ENCODE measurements around the gene RGS7BP.

The RGS7BP gene

DNA sequence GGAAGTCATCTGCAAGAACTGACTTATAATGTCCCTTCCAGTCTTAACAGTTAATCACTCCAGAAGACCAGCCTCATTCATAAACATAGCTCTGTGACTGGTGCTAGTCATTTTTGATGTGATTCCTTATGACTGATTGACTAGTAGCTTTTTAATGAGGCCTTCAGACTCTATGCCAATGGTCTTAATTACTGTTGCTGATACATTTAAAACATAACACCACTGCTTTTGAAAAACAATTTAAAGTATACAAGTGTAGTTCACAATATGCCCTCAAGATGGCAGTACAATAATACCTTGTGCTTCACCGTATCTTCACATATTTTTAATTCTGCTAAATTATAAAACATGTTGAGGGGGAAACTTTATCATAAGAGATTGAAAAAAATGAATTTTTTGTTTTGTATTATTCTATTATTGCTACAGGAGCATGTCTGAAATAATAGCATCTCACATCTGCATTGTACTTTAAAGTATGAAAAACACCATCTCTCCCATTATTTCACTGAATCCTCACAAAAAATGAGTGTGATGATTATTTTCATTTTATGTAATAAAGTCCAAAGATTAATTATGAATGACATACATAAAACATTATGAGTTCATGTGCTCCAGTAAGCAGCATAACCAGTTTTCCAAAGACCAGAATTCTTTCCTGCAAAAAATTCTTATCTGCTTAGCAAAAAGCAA, 129.3 kb downstream of the RGS7BP start:
- TF ChIP-seq GATA3 (IDR thresholded peaks at IDR 0.05; ENCODE audit: low read depth, low read length) (no peak), GATA2 (IDR thresholded peaks at IDR 0.05; ENCODE audit: low read depth, low read length) (no peak)

DNA sequence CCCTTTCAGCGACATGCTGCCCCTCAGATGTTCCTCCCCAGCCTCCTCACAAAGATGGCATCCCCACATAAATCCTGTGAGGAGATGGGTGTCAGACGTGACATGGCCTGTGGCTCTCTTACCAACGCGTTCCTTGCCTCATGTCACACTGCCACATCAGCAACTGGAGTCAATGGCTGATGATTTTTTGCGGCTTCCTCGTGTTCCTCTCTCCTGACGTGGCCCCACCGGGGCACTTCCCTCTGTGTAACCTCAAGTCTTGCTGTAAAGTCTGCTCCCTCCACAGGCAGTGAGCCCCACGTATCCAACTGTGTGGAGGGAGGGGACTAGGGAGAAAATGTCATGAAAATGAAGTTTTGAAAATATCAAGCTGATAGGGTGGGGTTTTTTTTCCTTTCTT, 131.3 kb downstream of the RGS7BP start:
- no peak for TF ChIP-seq GATA3 (IDR thresholded peaks at IDR 0.05; ENCODE audit: low read depth, low read length)
- TF ChIP-seq GATA2 (IDR thresholded peaks at IDR 0.05; ENCODE audit: low read depth, low read length), result no peak

DNA sequence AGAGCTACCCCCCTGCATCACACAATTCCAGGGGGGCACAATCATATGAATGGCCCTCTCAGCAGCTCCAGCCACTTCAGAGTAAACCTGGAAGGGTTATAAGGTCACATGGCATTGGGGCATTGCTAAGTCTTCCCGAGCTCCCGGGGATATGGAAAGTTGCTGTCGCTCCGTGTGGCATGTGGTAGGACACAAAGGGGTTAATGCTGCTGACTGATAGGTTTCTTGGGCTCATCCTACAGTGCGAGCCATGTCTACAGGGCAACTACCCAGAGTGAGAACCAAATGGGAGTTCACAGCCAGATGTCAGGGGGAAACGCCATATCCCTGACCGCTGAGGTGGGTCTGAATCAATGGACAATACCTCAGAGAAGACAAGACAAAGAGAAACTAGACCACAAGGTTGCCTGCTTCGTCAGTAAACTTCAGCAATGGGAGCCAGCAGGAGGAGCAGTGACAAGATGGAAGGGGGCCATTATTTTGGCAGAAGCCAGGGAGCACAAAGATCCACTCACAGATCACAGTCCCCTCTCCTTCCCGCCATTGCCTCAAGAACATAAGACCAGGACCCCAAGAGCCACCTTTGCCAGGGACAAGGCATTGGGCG, 132.1 kb downstream of the RGS7BP start:
- TF ChIP-seq GATA2 (IDR thresholded peaks at IDR 0.05; ENCODE audit: low read depth, low read length) (no peak), GATA3 (IDR thresholded peaks at IDR 0.05; ENCODE audit: low read depth, low read length) (no peak)

DNA sequence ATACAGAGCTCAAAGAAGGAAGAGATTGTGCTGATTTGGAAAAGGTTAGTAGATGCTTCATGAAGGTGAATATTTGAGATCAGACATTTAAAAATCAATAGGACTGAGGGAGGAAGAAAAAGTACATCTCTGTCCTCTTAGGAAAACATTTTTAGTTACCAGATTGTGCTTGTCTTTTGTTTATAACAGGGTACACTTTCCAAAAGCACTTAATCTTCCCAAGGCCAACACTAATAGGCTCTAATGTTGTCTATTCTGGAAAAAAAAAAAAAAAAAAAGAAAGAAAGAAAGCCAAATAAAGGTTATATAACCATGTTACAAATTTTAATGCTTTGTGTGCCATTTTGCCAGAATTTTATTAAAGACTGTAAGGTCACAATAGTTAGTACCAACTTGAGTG, 139.0 kb downstream of the RGS7BP start:
- TF ChIP-seq GATA2 (IDR thresholded peaks at IDR 0.05; ENCODE audit: low read depth, low read length) (no peak), GATA3 (IDR thresholded peaks at IDR 0.05; ENCODE audit: low read depth, low read length) (no peak)

DNA sequence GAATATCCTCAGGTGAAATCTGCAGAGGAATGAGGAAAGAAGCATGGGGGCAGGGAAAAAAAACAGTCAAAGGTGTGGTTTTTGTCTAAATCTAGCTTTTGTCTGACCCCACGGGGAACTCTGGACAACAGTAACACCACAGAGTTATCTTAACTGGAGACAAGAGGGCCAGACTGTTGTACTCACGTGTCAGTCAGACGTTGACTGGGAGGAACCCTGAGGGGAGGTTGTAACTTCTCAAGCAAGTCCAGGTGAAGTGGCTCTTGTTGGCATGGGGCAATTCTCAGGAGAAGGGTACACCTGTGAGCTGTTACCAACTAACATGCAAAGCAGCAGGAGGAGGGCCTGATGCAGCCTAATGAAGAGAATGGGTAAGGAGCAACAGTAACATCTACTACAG, 140.4 kb downstream of the RGS7BP start:
- no peak for TF ChIP-seq GATA3 (IDR thresholded peaks at IDR 0.05; ENCODE audit: low read depth, low read length)
- no peak for TF ChIP-seq GATA2 (IDR thresholded peaks at IDR 0.05; ENCODE audit: low read depth, low read length)

DNA sequence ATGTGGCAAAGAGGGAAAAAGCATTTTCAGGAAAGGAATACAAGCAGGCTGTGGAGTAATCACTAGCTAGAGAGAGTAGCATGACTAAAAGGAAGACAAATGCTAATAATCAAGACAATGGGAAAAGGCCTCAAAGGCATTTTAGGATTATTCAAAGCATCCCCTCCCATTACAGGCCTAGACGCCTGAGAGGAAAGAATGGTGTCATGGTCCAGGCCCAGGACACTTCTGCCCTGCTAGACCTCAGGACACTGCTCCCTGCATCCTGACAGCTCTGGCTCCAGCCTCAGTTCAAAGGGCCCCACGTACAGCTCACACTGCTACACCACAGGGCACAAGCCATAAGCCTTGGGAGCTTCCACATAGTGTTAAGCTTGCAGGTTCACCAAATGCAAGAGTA, 143.7 kb downstream of the RGS7BP start:
- no peak for TF ChIP-seq GATA2 (IDR thresholded peaks at IDR 0.05; ENCODE audit: low read depth, low read length)
- TF ChIP-seq GATA3 (IDR thresholded peaks at IDR 0.05; ENCODE audit: low read depth, low read length), result no peak

DNA sequence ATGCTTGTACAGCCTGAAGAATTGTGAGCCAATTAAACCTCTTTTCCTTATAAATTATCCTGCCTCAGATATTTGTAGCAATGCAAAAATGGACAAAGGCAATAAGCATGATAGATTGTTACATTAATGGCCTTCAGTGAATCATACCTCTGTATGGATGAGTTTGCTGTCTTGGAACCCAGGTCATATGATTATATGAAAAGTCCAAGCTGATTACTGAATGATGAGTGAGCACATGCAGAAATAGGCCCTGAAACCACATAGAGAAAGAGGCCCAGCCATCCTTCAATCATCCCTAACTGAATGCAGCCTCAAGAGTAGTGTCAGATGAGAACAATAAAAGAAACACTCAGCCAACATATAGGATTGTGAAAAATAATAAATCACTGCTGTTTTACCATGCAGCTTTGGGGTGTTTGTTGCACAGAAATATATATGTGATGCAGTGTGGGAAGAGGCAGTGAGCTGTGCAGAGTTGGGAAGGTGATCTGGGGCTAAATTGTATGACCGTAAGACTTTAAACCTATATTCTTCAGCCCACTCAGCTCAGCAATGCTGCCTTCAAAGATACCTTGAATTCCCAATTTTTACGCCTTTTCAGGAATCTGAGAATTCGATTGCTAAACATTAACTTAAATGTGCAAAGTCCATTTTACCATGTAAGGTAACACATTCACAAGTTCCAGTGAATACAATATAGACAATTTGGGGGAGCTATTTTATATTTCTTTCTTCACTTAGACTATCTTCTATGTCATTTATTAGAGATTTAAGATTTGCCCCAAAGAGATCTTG, 148.1 kb downstream of the RGS7BP start:
- no peak for TF ChIP-seq GATA3 (IDR thresholded peaks at IDR 0.05; ENCODE audit: low read depth, low read length)
- TF ChIP-seq GATA2 (IDR thresholded peaks at IDR 0.05; ENCODE audit: low read depth, low read length), result no peak

DNA sequence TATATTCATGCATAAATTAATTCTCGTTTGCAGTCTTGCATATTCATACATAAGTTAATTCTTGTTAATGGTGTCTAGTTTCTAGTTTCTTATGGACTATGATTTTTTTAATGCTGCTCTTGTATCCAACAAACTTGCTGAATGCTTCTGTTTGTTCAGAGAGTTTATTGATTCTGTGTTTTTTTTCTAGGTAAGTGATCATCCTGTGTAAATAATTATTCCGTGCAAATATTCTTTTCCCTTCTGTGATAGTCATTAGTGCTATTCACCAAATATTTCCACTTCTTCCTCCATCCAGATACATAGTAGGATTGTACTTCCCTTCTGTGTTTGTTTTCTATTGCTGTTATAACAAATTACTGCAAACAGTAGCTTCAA, 148.7 kb downstream of the RGS7BP start:
- TF ChIP-seq GATA2 (IDR thresholded peaks at IDR 0.05; ENCODE audit: low read depth, low read length), result no peak
- no peak for TF ChIP-seq GATA3 (IDR thresholded peaks at IDR 0.05; ENCODE audit: low read depth, low read length)

DNA sequence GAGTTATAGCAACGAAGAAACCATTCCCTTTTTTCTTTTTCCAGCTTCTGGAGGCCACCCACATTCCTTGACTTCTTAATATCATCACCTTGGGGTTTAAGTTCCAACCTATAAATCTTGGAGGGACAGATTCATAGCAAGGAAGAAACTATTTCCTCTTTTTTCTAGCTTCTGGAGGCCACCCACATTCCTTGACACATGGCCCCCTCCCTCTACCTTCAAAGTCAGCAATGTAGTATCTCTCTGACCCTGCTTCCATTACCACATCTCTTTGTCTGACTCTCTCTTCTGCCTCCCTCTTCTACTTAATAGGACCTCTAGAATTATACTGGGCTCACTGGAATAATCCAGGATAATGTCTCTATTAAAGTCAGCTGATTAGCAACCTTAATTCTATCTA, 149.8 kb downstream of the RGS7BP start:
- TF ChIP-seq GATA2 (IDR thresholded peaks at IDR 0.05; ENCODE audit: low read depth, low read length) (no peak), GATA3 (IDR thresholded peaks at IDR 0.05; ENCODE audit: low read depth, low read length) (no peak)

DNA sequence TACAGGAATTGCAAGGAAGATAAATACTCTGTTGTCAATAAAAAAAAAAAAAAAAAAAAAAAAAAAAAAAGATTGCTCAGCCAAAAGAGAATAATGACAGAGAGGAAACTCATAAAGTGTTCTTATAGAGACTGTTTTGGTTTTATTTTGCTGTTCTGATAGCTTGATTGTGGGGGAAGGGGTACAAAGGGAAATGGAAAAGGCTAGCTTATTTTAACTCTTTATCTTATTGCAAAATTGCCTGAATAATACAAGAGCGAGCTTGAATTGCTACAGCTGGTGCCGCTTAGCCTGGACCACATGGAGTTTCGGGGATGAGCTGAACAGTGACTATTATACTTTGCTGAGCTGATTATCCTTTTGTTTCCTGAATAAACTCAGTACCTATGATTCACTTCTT, 153.5 kb downstream of the RGS7BP start:
- no peak for TF ChIP-seq GATA3 (IDR thresholded peaks at IDR 0.05; ENCODE audit: low read depth, low read length)
- no peak for TF ChIP-seq GATA2 (IDR thresholded peaks at IDR 0.05; ENCODE audit: low read depth, low read length)

Data from SH-SY5Y (cell line).